ENCODE measurements around the gene TFF3.

TFF3 gene

GRCh38 chr21:42315296-42315891 lies at the start of gene TFF3:
Gene TFF3, minus strand, starts transcription at chr21:42315409. Its CDS starts 35 bp downstream, at chr21:42315374.
- DNase-seq, result no peak
- TF ChIP-seq POLR2A (IDR thresholded peaks at IDR 0.05; ENCODE audit: low read length) (no peak), GATA1 (IDR thresholded peaks at IDR 0.05; ENCODE audit: low read depth, low read length) (no peak)

GRCh38 chr21:42364304-42364865 lies 49.2 kb upstream of the TFF3 start:
- no peak for TF ChIP-seq GATA1 (IDR thresholded peaks at IDR 0.05; ENCODE audit: low read depth, low read length)
- TF ChIP-seq POLR2A (IDR thresholded peaks at IDR 0.05; ENCODE audit: low read length), result no peak
- DNase-seq, result no peak

- TF ChIP-seq POLR2A (IDR thresholded peaks at IDR 0.05; ENCODE audit: low read length), result no peak
- no peak for TF ChIP-seq GATA1 (IDR thresholded peaks at IDR 0.05; ENCODE audit: low read depth, low read length)
- no peak for DNase-seq
Measured at GRCh38 chr21:42363312-42363711, 48.1 kb upstream of the TFF3 start.

GRCh38 chr21:42362700-42363099 lies 47.5 kb upstream of the TFF3 start:
- TF ChIP-seq GATA1 (IDR thresholded peaks at IDR 0.05; ENCODE audit: low read depth, low read length) (no peak), POLR2A (IDR thresholded peaks at IDR 0.05; ENCODE audit: low read length) (no peak)
- no peak for DNase-seq

GRCh38 chr21:42362198-42362597 lies 47.0 kb upstream of the TFF3 start:
- TF ChIP-seq POLR2A (IDR thresholded peaks at IDR 0.05; ENCODE audit: low read length), result no peak
- TF ChIP-seq GATA1 (IDR thresholded peaks at IDR 0.05; ENCODE audit: low read depth, low read length), result no peak
- no peak for DNase-seq

- DNase-seq, result no peak
- TF ChIP-seq POLR2A (IDR thresholded peaks at IDR 0.05; ENCODE audit: low read length) (no peak), GATA1 (IDR thresholded peaks at IDR 0.05; ENCODE audit: low read depth, low read length) (no peak)
Measured at GRCh38 chr21:42361286-42361685, 46.1 kb upstream of the TFF3 start.

- peak; percentile 8 to 17 for DNase-seq
- TF ChIP-seq POLR2A (IDR thresholded peaks at IDR 0.05; ENCODE audit: low read length), result no peak
- no peak for TF ChIP-seq GATA1 (IDR thresholded peaks at IDR 0.05; ENCODE audit: low read depth, low read length)
Measured at GRCh38 chr21:42360317-42360716, 45.1 kb upstream of the TFF3 start.

GRCh38 chr21:42358937-42359336 lies 43.7 kb upstream of the TFF3 start:
- TF ChIP-seq POLR2A (IDR thresholded peaks at IDR 0.05; ENCODE audit: low read length), result no peak
- TF ChIP-seq GATA1 (IDR thresholded peaks at IDR 0.05; ENCODE audit: low read depth, low read length), result no peak
- DNase-seq, result no peak

GRCh38 chr21:42358261-42358660 lies 43.1 kb upstream of the TFF3 start:
- DNase-seq, result no peak
- TF ChIP-seq POLR2A (IDR thresholded peaks at IDR 0.05; ENCODE audit: low read length), result no peak
- no peak for TF ChIP-seq GATA1 (IDR thresholded peaks at IDR 0.05; ENCODE audit: low read depth, low read length)

GRCh38 chr21:42357307-42357706 lies 42.1 kb upstream of the TFF3 start:
- no peak for TF ChIP-seq GATA1 (IDR thresholded peaks at IDR 0.05; ENCODE audit: low read depth, low read length)
- no peak for TF ChIP-seq POLR2A (IDR thresholded peaks at IDR 0.05; ENCODE audit: low read length)
- no peak for DNase-seq

GRCh38 chr21:42356650-42357049 lies 41.4 kb upstream of the TFF3 start:
- peak in 1 of 2 experiments; percentile 34 for DNase-seq
- TF ChIP-seq GATA1 (IDR thresholded peaks at IDR 0.05; ENCODE audit: low read depth, low read length) (no peak), POLR2A (IDR thresholded peaks at IDR 0.05; ENCODE audit: low read length) (no peak)

- no peak for DNase-seq
- TF ChIP-seq GATA1 (IDR thresholded peaks at IDR 0.05; ENCODE audit: low read depth, low read length), result no peak
Measured at GRCh38 chr21:42356046-42356445, 40.8 kb upstream of the TFF3 start.

GRCh38 chr21:42353623-42354022 lies 38.4 kb upstream of the TFF3 start:
- no peak for TF ChIP-seq GATA1 (IDR thresholded peaks at IDR 0.05; ENCODE audit: low read depth, low read length)
- TF ChIP-seq POLR2A (IDR thresholded peaks at IDR 0.05; ENCODE audit: low read length), result no peak
- no peak for DNase-seq

- TF ChIP-seq GATA1 (IDR thresholded peaks at IDR 0.05; ENCODE audit: low read depth, low read length), result no peak
- no peak for TF ChIP-seq POLR2A (IDR thresholded peaks at IDR 0.05; ENCODE audit: low read length)
Measured at GRCh38 chr21:42352441-42353095, 37.4 kb upstream of the TFF3 start.

More at GRCh38 chr21:42352441-42353095, 37.4 kb upstream of the TFF3 start:
- DNase-seq, result no peak

All from erythroblast (primary cell).